GM18517 (cell line): Measurements from ENCODE around the gene SHISAL2A.
A peak's percentile ranks its signal among the peaks of the same experiment; 100 is the strongest.

Source experiments
- ATAC-seq: cut with Tn5 transposase; IDR thresholded peaks from one replicate; pipeline ENCODE4 v1.9.1; 2021; ENCODE audit warnings: mild to moderate bottlenecking, moderate library complexity; ENCODE audit not compliant: unreplicated experiment

The SHISAL2A gene

DNA sequence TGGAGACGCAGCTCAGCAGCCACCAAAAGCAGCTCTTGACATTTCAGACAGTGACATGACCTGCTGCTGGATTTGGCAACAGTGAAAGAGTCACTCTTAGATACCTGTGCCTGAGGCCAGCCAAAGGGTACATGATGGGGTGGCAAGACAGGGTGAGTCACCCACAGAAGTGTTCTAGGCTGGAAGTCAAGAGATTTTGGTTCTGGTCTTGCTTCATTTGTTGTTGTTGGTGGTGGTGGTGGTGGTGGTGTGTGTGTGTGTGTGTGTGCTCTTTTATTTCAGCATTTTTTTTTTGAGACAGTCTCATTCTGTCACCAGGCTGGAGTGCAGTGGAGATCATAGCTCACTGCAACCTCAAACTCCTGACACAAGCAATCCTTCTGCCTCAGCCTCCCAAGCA, 25.8 kb downstream of the SHISAL2A start:
- no peak for ATAC-seq

DNA sequence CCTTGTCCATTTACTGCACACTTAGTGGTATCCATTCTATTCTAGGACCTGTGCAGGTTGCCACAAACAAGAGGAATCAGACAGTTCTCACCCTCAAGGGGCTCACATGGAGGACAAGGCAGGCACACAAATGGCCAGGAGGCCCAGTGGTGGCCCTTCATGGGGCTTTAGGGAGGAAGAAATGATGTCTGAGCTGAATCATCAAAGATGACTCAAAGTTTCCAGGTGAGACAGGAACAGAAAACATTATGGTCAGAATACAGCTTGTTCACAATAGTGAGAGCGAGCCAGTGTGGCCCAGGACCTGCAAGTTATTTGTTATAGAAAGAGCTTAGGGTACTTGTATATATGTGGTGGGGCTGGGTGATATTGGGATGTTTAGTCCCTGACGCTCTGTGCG, 26.4 kb downstream of the SHISAL2A start:
- ATAC-seq, result peak; percentile 66

DNA sequence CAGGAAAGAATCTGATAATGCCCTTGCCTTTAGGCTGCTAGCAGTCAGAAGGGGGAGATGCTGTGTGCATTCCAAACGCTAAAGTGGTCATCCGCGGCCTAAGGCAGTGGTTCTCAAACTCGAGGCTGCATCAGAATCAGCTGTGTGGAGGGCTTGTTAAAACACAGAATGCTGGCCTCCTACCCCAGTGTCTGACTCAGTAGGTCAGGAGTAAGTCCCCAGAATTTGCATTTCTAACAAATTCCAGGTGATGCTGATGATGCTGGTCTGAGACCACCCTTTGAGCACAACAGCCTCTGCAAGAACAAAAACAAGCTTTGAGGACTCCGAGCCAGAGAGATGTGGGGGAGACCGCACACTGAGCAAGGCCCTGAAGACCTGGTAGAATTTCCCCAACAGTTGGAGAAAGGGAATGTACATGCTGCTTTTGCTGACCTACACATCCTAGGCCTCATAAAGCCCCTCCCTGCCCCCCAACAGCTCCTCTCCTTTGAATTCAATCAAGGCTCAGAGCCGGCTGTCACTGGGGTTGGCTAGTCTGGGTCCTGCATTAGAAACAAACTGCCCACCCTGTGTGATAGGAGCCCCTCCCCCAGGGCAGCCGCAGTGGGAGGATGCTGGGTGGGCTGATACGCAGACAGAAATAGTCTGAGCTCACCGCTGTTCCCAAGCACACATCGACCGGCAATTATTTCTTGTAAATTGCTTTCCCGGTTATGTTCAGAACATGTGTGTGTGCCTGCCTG, 27.1 kb downstream of the SHISAL2A start:
- no peak for ATAC-seq

DNA sequence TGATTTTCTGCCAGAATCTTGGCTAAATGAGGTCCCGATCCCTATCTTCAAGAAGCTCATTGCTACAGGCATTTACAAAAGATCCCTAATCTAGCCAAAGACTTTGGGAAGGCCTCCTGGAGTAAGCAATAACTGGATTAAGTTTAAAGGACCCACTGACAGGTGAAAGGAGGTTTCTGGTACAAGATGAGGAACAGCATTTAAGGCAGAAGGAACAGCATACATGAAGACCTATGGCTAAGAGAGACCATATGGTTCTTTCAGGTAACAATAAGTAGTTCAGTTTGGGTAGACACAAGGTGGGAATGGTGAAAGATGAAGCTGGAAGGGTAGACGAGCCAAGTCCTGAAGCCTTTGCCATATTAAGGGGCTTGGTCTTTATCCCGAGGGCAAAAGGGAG, 27.8 kb downstream of the SHISAL2A start:
- no peak for ATAC-seq

DNA sequence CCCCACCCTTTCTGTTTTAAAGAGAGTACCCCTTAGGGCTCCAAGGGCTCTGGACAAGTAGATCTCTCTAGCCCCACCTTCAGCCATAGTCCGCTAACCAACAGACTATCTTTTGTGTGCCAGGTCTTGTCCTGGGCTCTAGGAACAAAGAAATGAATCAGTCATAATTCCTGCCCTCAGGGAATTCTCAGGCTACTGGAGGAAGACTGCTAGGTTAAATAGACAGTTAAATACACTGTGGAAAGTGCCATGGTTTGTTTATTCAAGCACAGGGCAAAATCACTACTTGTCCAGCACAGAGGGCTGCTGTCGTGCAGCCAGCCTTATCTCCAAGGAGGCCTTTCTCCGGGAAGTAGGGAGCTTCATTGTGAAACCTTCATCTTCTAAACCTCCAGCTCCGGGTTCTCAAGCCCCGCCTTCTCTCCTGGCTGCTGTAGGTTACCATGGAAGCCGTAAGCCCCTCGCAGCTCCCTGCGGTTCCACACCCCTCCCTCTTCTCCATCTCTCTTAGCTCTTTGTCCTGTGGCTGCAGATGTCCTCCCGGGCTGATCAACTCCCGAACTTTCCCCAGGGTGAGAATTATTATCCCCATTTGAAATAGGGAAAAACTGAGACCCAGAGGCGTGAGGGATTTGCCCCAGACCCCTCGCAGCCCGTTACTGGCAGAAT, 29.8 kb downstream of the SHISAL2A start:
- ATAC-seq, result no peak

DNA sequence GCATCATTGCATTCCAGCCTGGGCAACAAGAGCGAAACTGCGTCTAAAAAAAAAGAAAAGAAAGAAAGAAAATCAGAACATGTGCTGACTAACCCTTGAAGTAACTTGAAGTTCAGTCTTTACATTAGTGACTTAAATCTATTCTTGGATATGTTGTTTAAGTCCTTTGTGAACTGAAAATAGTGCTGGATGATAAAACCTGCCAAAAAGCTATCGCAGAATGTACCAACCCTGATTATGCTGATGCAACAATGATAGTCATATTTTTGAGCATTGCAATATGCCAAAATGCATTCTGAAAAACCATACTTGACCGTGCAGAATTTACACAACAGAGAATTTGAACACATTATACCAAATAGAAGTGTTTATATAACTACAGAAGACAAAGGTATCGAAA, 30.7 kb downstream of the SHISAL2A start:
- ATAC-seq, result no peak

DNA sequence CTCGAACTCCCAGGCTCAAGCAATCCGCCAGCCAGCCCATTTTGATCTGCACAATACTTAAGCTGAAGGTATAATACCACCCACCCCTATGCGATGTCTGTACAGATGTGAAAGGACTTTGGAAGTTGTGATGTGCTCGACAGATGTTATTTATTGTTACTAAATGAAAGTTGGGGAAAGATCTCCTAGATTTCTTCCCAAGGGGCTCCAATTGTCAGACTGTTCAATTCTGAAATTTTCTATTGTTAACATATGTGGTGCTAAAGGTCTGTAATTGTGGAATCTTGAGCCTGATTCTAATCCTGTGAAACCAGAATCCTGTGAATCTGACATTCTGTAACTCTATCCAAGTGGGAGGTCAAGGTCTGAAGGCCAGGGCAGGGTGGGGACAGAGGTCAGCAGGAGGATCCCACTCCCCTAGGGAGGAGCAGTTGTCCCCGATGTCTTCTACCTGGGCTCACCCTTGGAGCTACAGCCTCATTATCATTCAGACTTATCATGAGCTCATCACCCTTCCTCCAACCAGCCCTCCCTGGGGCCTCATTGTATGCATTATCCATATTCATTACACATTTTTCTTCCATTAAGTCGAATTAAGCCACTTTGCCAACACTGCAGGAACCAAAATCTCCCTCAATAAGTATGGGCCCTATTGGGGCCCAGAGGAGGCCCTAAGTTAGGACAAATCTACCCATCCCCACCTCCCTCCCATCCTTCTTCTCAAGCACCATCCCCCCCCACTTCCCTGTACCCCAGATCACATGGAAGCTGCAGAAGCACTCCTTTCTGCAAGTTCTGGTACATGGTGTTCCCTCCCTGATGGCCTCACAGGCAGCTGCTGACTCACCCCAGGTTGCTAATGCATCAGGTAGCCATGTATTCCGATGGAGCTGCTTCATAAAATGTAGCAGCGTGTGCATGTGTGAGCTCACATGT, 32.3 kb downstream of the SHISAL2A start:
- no peak for ATAC-seq

DNA sequence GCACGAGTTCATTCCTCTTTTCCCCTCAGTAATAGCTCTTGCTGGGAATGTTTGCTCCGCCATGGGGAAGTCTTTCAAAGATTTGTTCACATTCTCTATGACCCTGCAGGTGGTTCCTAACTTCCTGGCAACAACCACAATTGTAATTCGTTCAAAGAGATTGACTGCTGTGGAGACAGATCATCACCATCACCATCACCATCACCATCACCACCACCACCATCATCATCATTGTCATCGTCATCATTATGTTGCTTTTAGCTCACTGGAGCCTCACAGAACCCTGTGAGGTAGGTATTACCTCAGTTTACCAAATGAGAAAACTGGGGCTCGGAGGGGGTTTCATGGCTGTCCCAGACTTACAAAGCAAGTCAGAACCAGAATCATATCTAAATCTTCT, 34.3 kb downstream of the SHISAL2A start:
- ATAC-seq, result no peak

DNA sequence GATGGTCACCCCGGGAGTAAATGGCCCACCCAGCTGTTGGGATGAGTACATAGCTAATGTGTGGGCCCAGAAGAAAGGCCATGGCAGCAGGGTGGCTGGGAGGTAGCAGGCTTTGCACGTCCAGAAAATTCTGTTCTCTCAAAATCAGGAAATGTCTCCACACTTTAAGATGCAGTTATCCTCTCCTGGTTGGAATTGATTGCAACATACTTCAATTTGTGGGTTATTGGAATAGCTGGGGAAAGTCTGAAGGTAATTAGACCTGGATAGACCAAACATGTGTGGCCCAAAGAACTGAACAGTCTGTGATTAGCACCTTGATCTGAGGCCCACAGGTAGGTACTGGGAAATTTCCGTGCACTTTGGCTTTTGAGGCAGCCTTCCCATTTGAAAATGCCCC, 35.0 kb downstream of the SHISAL2A start:
- no peak for ATAC-seq

DNA sequence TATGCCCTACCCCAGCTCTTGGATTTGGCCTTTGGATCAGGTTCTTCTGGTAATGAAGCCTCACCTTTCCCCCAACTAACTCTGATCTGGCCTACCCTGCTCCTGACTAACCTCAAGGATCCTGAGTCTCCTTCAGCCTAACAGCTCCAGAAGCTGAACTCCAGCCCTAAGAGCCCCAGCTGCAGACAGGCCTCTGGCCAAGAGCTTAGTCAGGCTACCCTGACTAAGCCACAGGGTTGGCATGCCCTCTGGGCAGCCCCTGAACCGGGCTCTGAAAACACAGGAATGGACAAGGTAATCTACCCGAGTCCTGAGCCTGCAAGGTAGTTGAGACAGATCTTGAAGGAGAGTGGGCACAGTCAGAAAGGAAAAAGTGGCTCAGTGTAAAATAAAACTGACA, 35.7 kb downstream of the SHISAL2A start:
- no peak for ATAC-seq

DNA sequence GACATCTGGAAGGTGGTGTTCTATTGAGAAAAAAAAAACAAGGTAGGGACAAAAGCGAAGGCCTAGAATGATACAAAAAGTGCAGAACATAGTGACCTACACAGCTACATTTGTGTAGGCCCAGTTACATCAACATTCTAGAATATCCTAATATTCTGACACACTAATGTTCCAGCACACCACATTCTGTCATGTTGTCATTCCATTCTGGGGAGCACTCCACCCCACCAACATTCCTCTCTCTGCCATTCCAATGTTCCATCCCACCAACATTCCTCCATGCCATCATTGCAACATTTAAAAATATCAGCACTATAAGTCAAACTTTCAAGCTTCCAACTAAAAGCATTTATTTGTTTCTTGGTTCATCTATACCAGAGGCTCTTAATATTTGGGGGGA, 36.7 kb downstream of the SHISAL2A start:
- no peak for ATAC-seq

DNA sequence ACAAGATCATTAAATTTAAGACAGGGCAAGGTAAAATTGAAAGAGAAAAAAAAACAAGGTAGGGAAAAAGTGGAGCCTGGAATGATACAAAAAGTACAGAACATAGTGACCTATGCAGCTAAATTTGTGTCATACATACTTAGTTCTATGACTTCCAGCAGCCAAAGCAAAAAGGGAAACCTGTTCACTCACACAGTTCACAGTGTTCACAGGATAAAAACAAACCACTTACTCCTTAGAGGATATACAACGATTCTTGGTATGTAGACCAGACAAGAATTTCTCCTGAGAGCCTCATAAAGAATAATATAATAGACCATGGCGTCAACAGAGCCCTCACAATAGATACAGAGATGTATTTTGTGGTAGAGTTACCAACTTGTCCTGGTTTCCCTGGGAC, 37.6 kb downstream of the SHISAL2A start:
- no peak for ATAC-seq

DNA sequence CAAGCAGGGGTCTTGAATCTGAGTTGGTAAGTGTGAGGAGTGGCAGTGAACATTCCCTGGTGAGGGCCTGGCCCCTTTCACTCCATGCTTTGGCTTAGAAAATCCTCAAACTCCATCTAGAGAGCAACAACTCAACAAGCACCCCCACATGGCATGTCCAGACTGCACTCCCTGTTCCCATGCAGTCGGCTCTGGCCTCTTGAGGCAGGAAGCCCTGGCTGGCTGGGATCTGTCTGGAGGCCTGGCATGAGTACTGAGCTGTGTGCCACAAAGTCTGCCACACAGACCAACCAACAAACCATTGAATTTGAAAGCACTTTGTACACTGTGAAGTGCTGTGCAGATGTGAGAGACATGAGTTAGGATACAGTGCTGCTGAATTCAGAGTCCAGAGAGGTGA, 40.0 kb downstream of the SHISAL2A start:
- ATAC-seq, result no peak

DNA sequence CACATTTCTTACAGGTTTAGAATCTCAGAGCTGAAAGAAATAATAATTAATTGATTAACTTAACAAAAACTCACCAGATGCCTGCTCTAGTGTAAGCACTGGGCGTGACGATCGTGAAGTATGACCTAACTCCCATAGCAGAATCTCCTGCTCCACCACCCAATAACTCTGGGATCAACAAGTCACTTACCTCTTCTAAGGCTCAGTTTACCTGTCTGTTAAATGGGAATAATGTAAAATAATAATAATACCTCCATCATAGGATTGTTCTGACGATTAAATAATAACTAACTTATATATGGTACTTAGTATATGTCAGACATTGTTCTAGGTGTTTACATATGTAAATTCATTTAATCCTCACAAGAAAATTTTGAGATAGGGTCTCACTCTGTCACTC, 40.5 kb downstream of the SHISAL2A start:
- no peak for ATAC-seq

DNA sequence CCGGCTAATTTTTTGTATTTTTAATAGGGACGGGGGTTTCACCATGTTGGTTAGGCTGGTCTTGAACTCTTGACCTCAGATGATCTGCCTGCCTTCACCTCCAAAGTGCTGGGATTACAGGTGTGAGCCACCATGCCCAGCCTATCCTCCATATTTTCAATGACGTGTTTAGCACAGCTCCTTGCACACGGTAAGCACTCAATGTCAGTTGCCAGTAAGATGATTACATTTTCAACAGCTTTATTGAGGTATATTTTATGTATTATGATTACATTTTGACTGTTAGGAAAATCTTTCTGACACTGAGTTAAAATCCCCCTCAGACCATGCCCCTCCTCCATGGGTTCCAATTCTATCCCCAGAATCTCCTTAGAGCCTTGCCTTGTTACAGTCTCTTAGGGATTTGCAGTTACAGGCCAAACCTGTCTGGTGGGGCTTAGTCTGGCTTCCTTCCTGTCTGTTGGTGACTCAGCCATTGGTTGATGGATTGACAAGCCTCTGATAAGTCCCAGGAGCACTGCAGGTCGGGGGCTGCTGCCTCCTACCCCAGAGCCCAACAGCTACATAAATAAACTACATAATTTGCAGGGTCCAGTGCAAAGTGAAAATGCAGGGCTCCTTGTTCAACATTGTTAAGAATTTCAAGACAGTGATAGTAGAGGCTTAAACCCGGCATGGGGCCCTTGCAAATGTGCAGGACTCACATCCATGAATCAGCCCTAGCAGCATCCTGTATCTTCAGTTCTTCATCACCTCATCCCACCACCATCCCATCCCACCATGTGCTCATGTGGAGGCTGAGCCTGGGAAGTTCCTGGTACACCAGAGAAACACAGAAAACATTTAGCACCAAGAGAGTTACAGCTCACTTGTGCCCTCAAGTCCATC, 41.8 kb downstream of the SHISAL2A start:
- no peak for ATAC-seq

DNA sequence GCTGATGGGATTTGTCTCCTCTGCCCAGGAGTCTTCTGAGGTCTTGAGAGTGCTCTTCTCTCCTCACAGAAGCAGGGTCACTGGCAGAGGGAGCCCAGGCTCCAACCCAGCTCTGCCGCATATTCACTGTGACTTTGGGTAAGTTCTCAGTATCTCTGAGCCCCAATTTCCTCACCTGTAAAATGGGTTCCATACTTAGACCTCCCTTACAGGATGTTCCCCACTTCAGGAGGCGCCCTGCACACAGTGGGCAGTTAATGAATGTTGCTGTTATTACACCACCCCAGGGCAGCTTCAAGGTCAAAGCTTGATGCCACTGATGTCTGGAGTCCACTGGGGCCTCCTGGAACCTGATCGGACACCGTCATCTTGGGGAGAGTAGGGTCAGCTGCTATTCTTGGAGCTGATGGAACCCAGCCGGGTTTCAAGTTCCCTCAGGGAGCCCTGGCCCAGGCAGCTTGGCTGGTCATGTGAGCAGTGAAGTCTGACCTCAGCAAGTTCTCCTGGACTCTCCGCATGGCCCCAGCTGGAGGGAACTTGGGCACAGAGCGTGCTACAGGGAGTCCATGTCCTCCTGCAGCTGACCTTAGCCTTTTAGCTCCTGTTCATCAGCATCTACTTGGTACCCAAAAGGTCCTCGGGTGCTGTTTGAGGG, 43.4 kb downstream of the SHISAL2A start:
- no peak for ATAC-seq

DNA sequence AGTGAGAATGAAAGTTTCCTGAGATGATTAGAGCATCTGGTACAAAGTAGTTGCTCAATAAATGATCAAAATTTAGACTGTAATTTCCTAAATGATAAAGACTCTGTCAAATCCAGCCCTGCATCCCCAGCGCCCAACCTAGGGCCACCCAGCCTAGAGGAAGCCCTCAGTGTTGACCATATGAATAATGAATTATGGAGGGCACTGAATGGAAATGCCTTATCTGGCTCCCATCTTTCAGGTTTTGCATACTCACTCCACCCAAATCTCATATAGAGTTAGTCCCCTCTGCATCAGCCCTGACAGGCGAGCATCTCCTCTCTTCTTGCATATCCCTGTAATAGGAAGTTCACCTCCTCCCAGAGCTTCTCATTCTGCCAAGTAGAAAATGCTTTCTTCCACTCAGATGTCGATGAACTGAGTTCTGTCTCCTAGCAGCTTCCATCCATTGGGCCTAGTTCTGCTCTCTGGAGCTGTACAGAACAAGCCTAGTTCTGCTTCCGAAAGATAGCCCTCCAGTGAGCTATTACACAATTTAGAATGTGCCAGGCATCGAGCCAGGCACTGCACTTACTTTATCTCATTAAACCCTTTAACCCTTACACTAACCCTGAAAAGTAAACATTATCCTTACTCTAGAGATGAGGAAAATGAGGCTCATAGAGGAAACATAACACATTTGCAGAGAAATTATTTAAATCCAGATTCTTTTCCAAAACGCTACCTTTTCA, 44.3 kb downstream of the SHISAL2A start:
- no peak for ATAC-seq

DNA sequence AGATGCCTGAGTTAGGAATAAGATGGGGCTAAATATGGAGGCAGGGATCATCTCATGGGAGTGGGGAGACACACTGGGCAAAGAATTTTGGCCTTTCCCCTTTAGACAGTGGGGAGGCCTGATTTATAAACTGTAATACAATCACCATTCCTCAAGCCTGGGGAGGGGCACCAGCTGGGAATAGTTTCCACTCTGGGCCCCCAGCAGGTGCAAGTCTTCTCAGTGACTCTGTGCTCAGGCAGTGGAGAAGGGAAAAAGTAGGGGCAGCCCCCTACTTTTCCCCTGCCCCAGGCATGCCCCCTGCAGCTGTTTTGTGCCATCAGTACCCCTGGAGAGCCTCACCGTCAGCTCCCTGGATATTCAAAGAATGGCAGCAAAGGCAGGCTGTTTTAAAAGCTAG, 46.1 kb downstream of the SHISAL2A start:
- no peak for ATAC-seq

DNA sequence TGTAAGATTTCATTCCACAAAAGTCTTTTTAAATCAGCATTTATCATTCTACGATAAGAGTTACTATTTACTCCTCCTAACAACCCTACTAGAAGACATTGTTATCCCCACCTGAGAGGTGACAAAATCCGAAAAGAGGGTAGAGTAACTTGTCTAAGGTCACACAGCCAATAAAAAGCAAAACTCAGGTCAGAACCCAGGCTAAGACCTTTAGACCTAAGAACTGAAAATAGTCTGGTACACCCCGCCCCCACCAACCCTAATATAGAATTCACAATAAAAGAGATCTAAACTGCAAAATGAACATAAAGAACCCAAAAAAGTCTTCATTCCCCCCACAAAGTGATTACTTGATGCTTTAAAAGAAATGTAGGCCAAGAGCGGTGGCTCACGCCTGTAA, 46.5 kb downstream of the SHISAL2A start:
- ATAC-seq, result no peak

DNA sequence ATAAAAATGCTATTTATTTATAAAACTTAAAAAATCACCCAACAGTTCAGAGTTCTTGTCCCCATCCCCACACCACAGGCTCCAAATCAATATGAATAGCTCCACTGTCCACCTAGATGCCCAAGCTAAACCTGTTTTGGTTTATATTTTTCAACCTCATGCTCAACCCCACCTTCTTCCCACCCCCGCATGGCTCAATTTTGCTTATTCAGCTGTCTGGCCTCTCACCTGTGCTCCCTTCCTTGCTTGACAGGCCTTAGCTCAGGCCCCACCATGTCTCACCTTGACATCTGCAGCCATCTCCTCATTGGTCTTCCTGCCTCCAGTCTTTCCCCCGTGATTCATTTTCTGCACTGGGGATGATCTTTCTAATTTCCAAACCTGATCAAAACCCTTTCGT, 47.4 kb downstream of the SHISAL2A start:
- no peak for ATAC-seq
